ENCODE data around the gene RTN3.

GRCh38 chr11:63782749-63783148 is 101.4 kb downstream of the RTN3 start:
- TF ChIP-seq SIN3A (IDR thresholded peaks at IDR 0.05; ENCODE audit: borderline replicate concordance, insufficient read depth, low read length) (no peak), FOXP2 (optimal IDR thresholded peaks at IDR 0.05; ENCODE audit: borderline replicate concordance, extremely low read depth, extremely low read length, insufficient read depth) (no peak), POLR2AphosphoS5 (IDR thresholded peaks at IDR 0.05; ENCODE audit: low read depth, low read length) (no peak), TAF1 (IDR thresholded peaks at IDR 0.05; ENCODE audit: borderline replicate concordance, insufficient read depth, low read length) (no peak), REST (IDR thresholded peaks at IDR 0.05; ENCODE audit: insufficient read depth in 1 of 2, low read depth in 2 of 2, low read length in 2 of 2) (no peak)
